K562 (cell line): ENCODE data around the gene HOXD1. TPM values are rescaled to one million over a fixed set of nuclear protein-coding genes. Genes with fewer than 3 reads are reported as not detected.

Experiments
- ARID2 ChIP-seq: fragments of 450-650 bp; IDR thresholded peaks from 2 replicates; pipeline ENCODE4 v1.6.1; 2017; ENCODE audit warnings: antibody characterized with exemption, mild to moderate bottlenecking
- CC2D1A ChIP-seq: fragments of 450-650 bp; IDR thresholded peaks from 2 replicates; pipeline ENCODE4 v1.6.1; 2017; ENCODE audit warnings: mild to moderate bottlenecking
- ELK3 ChIP-seq: fragments of 450-650 bp; formaldehyde crosslinking; IDR thresholded peaks from 2 replicates; pipeline ENCODE4 v1.4.0; 2020; ENCODE audit warnings: mild to moderate bottlenecking
- ILK ChIP-seq: fragments of 450-650 bp; IDR thresholded peaks from 2 replicates; pipeline ENCODE4 v1.6.1; 2016; ENCODE audit warnings: missing genetic modification characterization, low read depth, mild to moderate bottlenecking, missing compliant biosample characterization, moderate library complexity, borderline replicate concordance
- JUN ChIP-seq, 2 experiments: sonication (generic) in 1 of 2; formaldehyde crosslinking in 1 of 2; IDR thresholded peaks; 2 replicates each; pipeline versions ENCODE4 v1.6.1 to v1.8.0; 2012 to 2022; ENCODE audit warnings: borderline replicate concordance in 2 of 2, mild to moderate bottlenecking in 2 of 2, improper control_type of control experiment in 1 of 2, low read depth in 1 of 2, low read length in 1 of 2, missing genetic modification reagents in 1 of 2
- KLF13 ChIP-seq: fragments of 450-650 bp; IDR thresholded peaks from 2 replicates; pipeline ENCODE4 v1.6.1; 2016; ENCODE audit warnings: missing genetic modification characterization, low read depth, mild to moderate bottlenecking, missing compliant biosample characterization, moderate library complexity, borderline replicate concordance
- MAFG ChIP-seq: fragments of 450-650 bp; conservative IDR thresholded peaks from 2 replicates; pipeline ENCODE4 v1.6.1; 2016; ENCODE audit warnings: missing genetic modification characterization, missing compliant biosample characterization
- MYC ChIP-seq, 2 experiments: fragments of 250-450 bp in 1 of 2; sonication (Bioruptor Pico) in 1 of 2; IDR thresholded peaks; 2 replicates each; pipeline versions ENCODE4 v1.5.1 to v1.6.1; 2012 to 2021; ENCODE audit warnings: low read depth in 2 of 2, borderline replicate concordance in 1 of 2, improper control_type of control experiment in 1 of 2, low read length in 1 of 2, mild to moderate bottlenecking in 1 of 2, moderate library complexity in 1 of 2
- NELFE ChIP-seq: IDR thresholded peaks from 2 replicates; pipeline ENCODE4 v1.6.1; 2011; ENCODE audit warnings: mild to moderate bottlenecking; ENCODE audit not compliant: insufficient read depth, insufficient read length
- POLR3G ChIP-seq: IDR thresholded peaks from 2 replicates; pipeline ENCODE4 v1.6.1; 2011; ENCODE audit not compliant: insufficient read length, insufficient replicate concordance; ENCODE audit errors: extremely low read depth
- PRDM10 ChIP-seq: fragments of 450-650 bp; IDR thresholded peaks from 2 replicates; pipeline ENCODE4 v1.6.1; 2018; ENCODE audit not compliant: partially characterized antibody
- RBM22 ChIP-seq: fragments of 200-400 bp; formaldehyde crosslinking; IDR thresholded peaks from 2 replicates; pipeline ENCODE4 v1.6.1; 2018; ENCODE audit warnings: low read length, low read depth; ENCODE audit not compliant: poor library complexity, severe bottlenecking
- RFX7 ChIP-seq: fragments of 250-450 bp; sonication (Bioruptor Pico); IDR thresholded peaks from 2 replicates; pipeline ENCODE4 v1.5.1; 2021; ENCODE audit warnings: mild to moderate bottlenecking
- SMARCE1 ChIP-seq: fragments of 450-650 bp; IDR thresholded peaks from 2 replicates; pipeline ENCODE4 v1.7.1; 2016; ENCODE audit warnings: mild to moderate bottlenecking
- ZNF41 ChIP-seq: fragments of 250-450 bp; sonication (Bioruptor Pico); conservative IDR thresholded peaks from 2 replicates; pipeline ENCODE4 v1.4.0; 2020; ENCODE audit warnings: mild to moderate bottlenecking
- ZNF444 ChIP-seq: fragments of 250-450 bp; sonication (Bioruptor Pico); IDR thresholded peaks from 2 replicates; pipeline ENCODE4 v1.4.0; 2020; ENCODE audit warnings: mild to moderate bottlenecking, moderate library complexity
- polyA plus RNA-seq, 8 experiments: library from polyadenylated mRNA; depleted of rRNA in 4 of 8; stranded (reverse) in 5 of 8; unstranded in 3 of 8; fragments of >200 nt; fragmentation: Nextera tagmentation in 2 of 8; fragmentation: Illumina TruSeq in 1 of 8; extraction: Ambion mirVana in 2 of 8; extraction: Trizol in 1 of 8; gene quantifications; 2 replicates each; pipeline versions ENCODE4 v1.2.1 to v1.2.3, GENCODE V29; 2011 to 2014; ENCODE audit warnings: inconsistent platforms in 1 of 8, missing spikeins in 1 of 8
- total RNA-seq, 7 experiments: library from RNA; depleted of rRNA in 6 of 7; stranded (reverse); fragments of >200 nt in 6 of 7; fragmentation: Illumina TruSeq in 2 of 7; extraction: Trizol in 2 of 7; gene quantifications; 2 replicates each; pipeline versions ENCODE4 v1.2.1 to v1.2.3, GENCODE V29; 2011 to 2021; ENCODE audit warnings: low replicate concordance in 1 of 7
- TF ChIP-seq, protein P1 (sequence below): fragments of 450-650 bp; IDR thresholded peaks from 2 replicates; pipeline ENCODE4 v1.6.1; 2016; ENCODE audit warnings: mild to moderate bottlenecking
- TF ChIP-seq, protein P2 (sequence below): sonication (generic); formaldehyde crosslinking; IDR thresholded peaks from 2 replicates; pipeline ENCODE4 v1.5.0; 2020; ENCODE audit warnings: missing genetic modification reagents

The HOXD1 gene
- total and polyA plus RNA-seq, 9 of the 15 experiments (the other 6 are each of a cell fraction or from before 2014, with no cell fraction given): not detected

- no peak for TF ChIP-seq PRDM10
- TF ChIP-seq MAFG (tag): no peak
- TF ChIP-seq ILK: no peak
- TF ChIP-seq SMARCE1: peak; percentile 43
- TF ChIP-seq ZNF41 (CRISPR knock-in tag): no peak
- TF ChIP-seq CC2D1A: peak; percentile 89; the same call in 1 of the 2 replicates
- no peak for TF ChIP-seq RBM22
- no peak for TF ChIP-seq ZNF444 (CRISPR knock-in tag)
- no peak for TF ChIP-seq JUN (IDR thresholded peaks at IDR 0.05; ENCODE audit: borderline replicate concordance, low read depth, low read length)
- no peak; the same call in 1 of the 2 replicates for TF ChIP-seq JUN (CRISPR knock-in tag; IDR thresholded peaks at IDR 0.05; ENCODE audit: borderline replicate concordance)
- TF ChIP-seq POLR3G: no peak
- TF ChIP-seq, protein P1, sequence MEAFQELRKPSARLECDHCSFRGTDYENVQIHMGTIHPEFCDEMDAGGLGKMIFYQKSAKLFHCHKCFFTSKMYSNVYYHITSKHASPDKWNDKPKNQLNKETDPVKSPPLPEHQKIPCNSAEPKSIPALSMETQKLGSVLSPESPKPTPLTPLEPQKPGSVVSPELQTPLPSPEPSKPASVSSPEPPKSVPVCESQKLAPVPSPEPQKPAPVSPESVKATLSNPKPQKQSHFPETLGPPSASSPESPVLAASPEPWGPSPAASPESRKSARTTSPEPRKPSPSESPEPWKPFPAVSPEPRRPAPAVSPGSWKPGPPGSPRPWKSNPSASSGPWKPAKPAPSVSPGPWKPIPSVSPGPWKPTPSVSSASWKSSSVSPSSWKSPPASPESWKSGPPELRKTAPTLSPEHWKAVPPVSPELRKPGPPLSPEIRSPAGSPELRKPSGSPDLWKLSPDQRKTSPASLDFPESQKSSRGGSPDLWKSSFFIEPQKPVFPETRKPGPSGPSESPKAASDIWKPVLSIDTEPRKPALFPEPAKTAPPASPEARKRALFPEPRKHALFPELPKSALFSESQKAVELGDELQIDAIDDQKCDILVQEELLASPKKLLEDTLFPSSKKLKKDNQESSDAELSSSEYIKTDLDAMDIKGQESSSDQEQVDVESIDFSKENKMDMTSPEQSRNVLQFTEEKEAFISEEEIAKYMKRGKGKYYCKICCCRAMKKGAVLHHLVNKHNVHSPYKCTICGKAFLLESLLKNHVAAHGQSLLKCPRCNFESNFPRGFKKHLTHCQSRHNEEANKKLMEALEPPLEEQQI: no peak
- TF ChIP-seq ARID2: peak; percentile 92
- 0 out of 2 replicates have a peak, but pooled peaks have one; percentile 30 for TF ChIP-seq MYC (IDR thresholded peaks at IDR 0.05; ENCODE audit: low read depth, low read length)
- no peak for TF ChIP-seq MYC (CRISPR knock-in tag; IDR thresholded peaks at IDR 0.05; ENCODE audit: borderline replicate concordance, low read depth)
- TF ChIP-seq ELK3 (CRISPR knock-in tag): no peak
- TF ChIP-seq NELFE: no peak
- TF ChIP-seq, protein P2, sequence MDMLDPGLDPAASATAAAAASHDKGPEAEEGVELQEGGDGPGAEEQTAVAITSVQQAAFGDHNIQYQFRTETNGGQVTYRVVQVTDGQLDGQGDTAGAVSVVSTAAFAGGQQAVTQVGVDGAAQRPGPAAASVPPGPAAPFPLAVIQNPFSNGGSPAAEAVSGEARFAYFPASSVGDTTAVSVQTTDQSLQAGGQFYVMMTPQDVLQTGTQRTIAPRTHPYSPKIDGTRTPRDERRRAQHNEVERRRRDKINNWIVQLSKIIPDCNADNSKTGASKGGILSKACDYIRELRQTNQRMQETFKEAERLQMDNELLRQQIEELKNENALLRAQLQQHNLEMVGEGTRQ (CRISPR knock-in tag): no peak
- TF ChIP-seq RFX7: no peak
- 0 out of 2 replicates have a peak, but pooled peaks have one; percentile 11 for TF ChIP-seq KLF13
These were observed 47.8 kb upstream of the HOXD1 start (continued) for GRCh38 chr2:176140513-176141317.
